NCI-H345 treated with DMSO at 0.1 percent for 48 hours (cell line): ENCODE data around the gene UCMA.
"Not testable (repeated sequence)": the region's sequence is repeated elsewhere in the genome, so short reads cannot be mapped to it uniquely, and the experiment has no call there.

Source experiments
- DNase-seq: peaks from one replicate; lab custom pipeline; 2025; ENCODE audit not compliant: unreplicated experiment; lab: John Stamatoyannopoulos, UW

The UCMA gene

GRCh38 chr10:13234736-13235135 lies 562 bp upstream of the UCMA start:
- DNase-seq: not testable (repeated sequence)

- no peak for DNase-seq
These were observed 816 bp downstream of the UCMA start for GRCh38 chr10:13233358-13233757.

DNA sequence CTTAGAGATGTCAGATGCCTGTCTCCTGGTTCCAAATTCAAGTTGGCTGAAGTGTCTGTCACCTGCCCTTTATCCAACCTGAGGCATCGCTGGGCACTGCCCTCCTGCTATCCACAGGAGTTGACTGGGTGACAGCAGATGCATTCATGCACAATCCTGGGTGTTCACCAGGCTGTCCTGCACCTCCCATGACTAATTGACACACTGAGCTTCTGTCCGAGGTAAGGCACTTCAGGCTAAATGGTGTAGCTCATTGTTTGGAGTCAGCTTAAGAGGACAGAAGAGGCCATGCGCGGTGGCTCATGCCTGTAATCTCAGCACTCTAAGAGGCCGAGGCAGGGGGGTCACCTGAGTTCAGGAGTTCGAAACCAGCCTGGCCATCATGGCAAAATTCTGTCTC lies 2.4 kb downstream of the UCMA start:
- no peak for DNase-seq

DNA sequence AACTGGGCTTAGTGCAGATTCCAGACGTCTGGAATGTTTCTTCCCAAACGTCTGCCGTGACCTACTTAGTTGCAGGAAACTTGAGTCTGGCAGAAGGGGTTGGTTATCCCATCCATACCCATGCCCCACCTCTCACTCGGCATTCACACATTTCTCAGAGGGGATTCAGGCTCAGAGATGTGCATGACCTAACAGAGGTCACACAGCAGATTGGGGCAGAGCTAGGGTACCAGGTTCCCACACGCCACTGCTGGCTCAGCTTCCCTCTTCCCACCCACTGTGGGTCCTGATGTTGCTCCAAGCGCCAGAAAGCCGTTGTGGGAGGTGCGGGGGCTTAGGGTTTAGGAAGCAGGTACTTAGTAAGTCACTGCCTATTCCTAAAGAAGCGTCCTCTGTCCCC lies 3.0 kb downstream of the UCMA start:
- no peak for DNase-seq

DNA sequence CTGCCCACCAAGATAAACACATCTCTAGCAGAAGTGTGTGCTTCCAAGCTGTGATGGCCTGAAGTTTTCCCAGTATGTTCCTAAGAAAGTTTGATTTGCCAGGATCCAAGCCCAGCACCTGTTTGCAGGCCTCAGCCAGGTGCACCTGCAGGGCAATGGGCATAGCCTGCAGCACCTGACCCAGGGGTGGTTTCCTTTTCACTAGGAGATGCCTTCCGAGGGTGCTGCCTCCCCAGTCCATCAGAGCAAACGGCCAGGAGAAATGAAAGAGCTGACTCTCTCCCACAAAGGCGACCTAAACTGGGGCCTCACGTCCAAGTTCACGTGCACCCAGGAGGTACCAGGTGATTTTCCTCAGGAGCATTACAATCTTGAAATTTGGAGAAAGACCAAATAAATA lies 7.1 kb downstream of the UCMA start:
- DNase-seq: no peak

DNA sequence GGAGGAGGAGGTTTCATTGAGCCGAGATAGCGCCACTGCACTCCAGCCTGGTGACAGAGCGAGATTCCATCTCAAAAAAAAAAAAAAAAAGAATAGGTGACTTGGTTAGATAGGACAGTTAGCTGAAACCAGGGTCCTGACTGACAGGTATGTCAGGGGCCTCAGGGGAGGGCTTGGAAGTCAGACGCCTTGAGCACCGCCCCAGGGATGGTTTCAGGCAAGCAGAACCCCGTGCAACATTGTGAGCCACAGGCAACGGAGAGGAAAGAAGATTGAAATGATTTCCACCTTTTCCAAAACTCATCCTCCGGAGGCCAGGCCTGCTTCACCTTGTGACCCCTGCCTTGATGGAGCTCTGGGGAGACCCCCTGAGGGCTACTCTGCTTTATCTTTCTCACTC lies 8.6 kb downstream of the UCMA start:
- no peak for DNase-seq

DNA sequence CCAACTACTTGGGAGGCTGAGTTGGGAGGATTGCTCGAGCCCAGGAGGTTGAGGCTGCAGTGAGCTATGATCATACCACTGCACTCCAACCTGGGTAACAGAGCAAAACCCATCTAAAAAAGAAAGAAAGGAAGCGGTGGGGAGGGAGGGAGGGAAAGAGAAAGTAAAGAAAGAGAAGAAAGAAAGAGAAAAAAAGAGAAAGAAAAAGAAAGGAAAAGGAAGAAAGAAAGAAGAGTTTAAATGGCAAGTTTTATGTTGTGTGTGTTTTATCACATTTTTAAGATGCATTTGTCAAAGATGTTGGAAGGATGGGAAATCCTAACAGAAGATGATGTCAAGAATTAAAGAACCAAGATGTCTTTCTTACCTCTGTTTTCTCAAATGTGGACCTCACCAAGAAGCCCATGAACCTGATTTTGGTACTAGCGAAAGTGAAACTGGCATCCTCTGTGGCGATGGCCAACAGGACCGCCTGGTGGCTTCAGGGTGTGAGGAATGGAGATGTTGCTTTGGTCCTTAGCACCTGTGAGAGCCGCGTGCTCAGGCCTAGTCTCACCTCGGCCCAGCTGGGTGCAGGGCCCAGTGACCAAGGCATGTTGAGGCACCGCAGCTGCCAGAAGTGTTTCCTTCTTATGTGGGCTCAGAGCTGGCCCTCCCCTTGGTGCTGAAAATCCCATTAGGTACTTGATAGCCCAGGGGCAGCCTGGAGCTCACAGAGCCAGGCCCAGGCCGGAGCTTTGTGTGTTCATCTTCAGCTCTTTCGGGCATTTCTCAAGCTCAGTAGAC lies 9.8 kb downstream of the UCMA start:
- DNase-seq: no peak

GRCh38 chr10:13223241-13223640 lies 10.9 kb downstream of the UCMA start:
- no peak for DNase-seq

DNA sequence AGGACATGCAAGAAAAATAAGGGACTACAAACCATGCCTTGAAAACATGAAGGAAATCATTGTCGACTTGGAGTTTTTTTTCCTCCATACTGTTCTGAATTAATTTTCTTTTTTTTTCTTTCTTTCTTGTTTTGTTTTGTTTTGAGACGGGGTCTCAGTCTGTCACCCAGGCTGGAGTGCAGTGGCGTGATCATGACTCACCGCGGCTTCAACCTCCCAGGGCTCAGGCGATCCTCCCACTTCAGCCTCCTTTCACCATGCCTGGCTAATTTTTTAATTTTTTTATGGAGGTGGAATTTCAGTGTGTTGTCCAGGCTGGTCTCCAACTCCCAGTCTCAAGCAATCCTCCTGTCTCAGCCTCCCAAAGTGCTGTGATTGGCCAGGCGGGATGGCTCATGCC lies 11.6 kb downstream of the UCMA start:
- DNase-seq: no peak

- DNase-seq: no peak
These were observed 12.0 kb downstream of the UCMA start for GRCh38 chr10:13222151-13222550.

DNA sequence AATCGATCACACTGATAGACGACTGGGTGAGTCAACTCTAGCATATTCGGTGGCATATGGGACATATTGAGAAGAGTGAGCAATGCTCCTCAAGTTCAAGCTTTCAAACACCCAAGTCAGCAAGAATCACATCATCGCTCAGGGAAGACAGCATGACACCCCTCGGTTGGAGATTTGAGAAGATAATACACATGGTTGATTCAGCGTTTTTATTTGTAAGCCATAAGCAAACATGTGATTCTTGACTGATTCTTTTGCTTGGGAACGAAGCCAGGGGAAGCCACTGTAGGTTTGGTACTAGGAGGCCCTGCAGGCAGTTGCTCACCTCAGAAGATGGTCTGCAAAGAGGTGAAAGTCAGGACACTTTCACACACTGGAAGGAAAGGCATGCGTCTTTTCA lies 12.6 kb downstream of the UCMA start:
- no peak for DNase-seq

- DNase-seq: no peak
These were observed 14.2 kb downstream of the UCMA start for GRCh38 chr10:13219685-13220670.

DNA sequence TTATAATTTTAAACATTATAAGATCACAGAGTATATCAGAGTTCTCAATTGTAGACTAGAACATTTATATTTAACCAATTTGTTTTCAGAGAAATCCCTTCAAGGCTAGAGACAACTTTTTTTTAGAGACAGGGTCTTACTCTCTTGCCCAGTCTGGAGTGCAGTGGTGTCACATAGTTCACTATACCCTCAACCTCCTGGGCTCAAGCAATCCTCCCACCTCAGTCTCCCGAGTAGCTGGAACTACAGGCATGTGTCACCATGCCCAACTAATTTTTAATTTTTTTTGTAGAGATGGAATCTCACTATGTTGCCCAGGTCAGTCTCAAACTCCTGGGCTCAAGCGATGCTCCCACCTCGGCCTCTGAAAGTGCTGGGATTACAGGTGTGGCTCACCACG lies 15.3 kb downstream of the UCMA start:
- DNase-seq: no peak

DNA sequence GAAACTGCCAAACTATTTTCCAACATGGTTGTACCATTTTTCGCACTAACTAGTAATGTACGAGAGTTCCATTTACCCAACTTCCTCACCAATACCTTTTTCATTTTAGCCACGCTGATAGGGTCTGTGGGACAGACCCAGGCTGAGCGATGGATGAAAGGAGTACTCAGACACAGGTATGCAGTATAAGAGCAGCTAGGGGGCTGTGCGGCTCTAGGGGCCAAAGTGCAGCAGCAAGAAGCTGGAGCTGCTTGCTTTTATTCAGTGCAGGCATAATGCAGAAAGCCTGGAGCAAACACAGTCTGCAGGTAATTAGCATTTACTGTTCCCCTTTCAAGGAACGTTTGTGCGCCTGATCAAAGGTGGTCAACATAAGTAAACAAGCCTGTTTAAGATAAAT lies 21.0 kb downstream of the UCMA start:
- DNase-seq: no peak

GRCh38 chr10:13206546-13207443 lies 27.4 kb downstream of the UCMA start:
- no peak for DNase-seq

GRCh38 chr10:13206091-13206490 lies 28.1 kb downstream of the UCMA start:
- DNase-seq: no peak

GRCh38 chr10:13201132-13201531 lies 33.0 kb downstream of the UCMA start:
- no peak for DNase-seq

GRCh38 chr10:13195016-13195415 lies 39.2 kb downstream of the UCMA start:
- no peak for DNase-seq

DNA sequence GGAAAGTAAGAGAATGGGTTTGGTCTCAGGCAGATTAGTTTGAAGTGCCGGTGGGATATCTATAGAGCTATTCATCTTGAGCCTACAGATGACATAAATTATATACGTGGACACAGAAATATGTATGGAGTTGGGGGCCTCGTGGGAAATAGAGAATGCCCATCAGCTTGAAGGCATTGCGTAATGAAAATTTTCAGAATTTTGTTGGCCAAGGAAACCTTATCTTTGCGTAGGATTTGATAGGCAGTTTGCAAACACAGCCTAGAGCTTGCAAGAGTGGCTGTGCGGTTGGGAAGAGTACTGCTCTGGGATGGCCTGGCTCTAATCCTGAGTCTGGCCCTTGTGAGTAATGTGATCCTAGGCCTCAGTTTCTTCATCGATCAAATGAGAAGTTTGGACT lies 40.5 kb downstream of the UCMA start:
- no peak for DNase-seq

GRCh38 chr10:13191362-13191761 lies 42.8 kb downstream of the UCMA start:
- DNase-seq: no peak

GRCh38 chr10:13190816-13191215 lies 43.4 kb downstream of the UCMA start:
- DNase-seq: no peak
